CD1c-positive myeloid dendritic cell (primary cell): Measurements from ENCODE around the gene RPAP3.
A peak's percentile ranks its signal among the peaks of the same experiment; 100 is the strongest.

Experiments used
- DNase-seq: peaks from one replicate; pipeline ENCODE4 v3.0.0-alpha.2; 2016; ENCODE audit errors: extremely low spot score

RPAP3 gene

GRCh38 chr12:47705566-47706425 lies at the start of gene RPAP3:
TSS of gene RPAP3 (minus strand) at chr12:47706030. CDS start at chr12:47702840, 3,190 bp downstream.
- DNase-seq: peak; percentile 99

- no peak for DNase-seq
These were observed 49.1 kb upstream of the RPAP3 start for GRCh38 chr12:47754881-47755280.

- DNase-seq: no peak
These were observed 48.3 kb upstream of the RPAP3 start for GRCh38 chr12:47754126-47754525.

- no peak for DNase-seq
These were observed 47.5 kb upstream of the RPAP3 start for GRCh38 chr12:47753021-47754001.

GRCh38 chr12:47752552-47752951 lies 46.7 kb upstream of the RPAP3 start:
- no peak for DNase-seq

- DNase-seq: no peak
These were observed 46.3 kb upstream of the RPAP3 start for GRCh38 chr12:47752121-47752520.

- no peak for DNase-seq
These were observed 45.7 kb upstream of the RPAP3 start for GRCh38 chr12:47751561-47751960.

GRCh38 chr12:47750916-47751470 lies 45.2 kb upstream of the RPAP3 start:
- DNase-seq: no peak

- DNase-seq: peak; percentile 70
These were observed 44.5 kb upstream of the RPAP3 start for GRCh38 chr12:47750229-47750798.

GRCh38 chr12:47748899-47749298 lies 43.1 kb upstream of the RPAP3 start:
- DNase-seq: no peak

- no peak for DNase-seq
These were observed 42.6 kb upstream of the RPAP3 start for GRCh38 chr12:47748507-47748828.

- DNase-seq: no peak
These were observed 42.0 kb upstream of the RPAP3 start for GRCh38 chr12:47747596-47748506.

- no peak for DNase-seq
These were observed 41.3 kb upstream of the RPAP3 start for GRCh38 chr12:47747126-47747525.

- no peak for DNase-seq
These were observed 40.7 kb upstream of the RPAP3 start for GRCh38 chr12:47746523-47746922.

GRCh38 chr12:47746073-47746472 lies 40.2 kb upstream of the RPAP3 start:
- DNase-seq: no peak

GRCh38 chr12:47745485-47746041 lies 39.7 kb upstream of the RPAP3 start:
- no peak for DNase-seq

GRCh38 chr12:47744778-47745436 lies 39.1 kb upstream of the RPAP3 start:
- no peak for DNase-seq

- no peak for DNase-seq
These were observed 38.3 kb upstream of the RPAP3 start for GRCh38 chr12:47744005-47744651.

- DNase-seq: no peak
These were observed 37.6 kb upstream of the RPAP3 start for GRCh38 chr12:47743311-47743860.
